Glutamatergic neuron (in vitro differentiated cells): ENCODE data around the gene GABARAPL2. TPM values are rescaled to one million over a fixed set of nuclear protein-coding genes. Genes with fewer than 3 reads are reported as not detected.

Experiments
- DNase-seq: peaks from one replicate; pipeline ENCODE4 v3.0.0; 2022
- H3K27ac Mint-ChIP-seq: one replicate; pipeline ENCODE4 v1.8.0; 2020; ENCODE audit warnings: mild to moderate bottlenecking, mixed read lengths, inconsistent platforms; ENCODE audit not compliant: unreplicated experiment
- H3K27me3 Mint-ChIP-seq: one replicate; pipeline ENCODE4 v1.8.0; 2020; ENCODE audit warnings: mild to moderate bottlenecking, moderate library complexity, mixed read lengths, inconsistent platforms; ENCODE audit not compliant: unreplicated experiment
- H3K36me3 Mint-ChIP-seq: one replicate; pipeline ENCODE4 v1.8.0; 2020; ENCODE audit warnings: mild to moderate bottlenecking, mixed read lengths, inconsistent platforms; ENCODE audit not compliant: unreplicated experiment
- H3K4me1 Mint-ChIP-seq: one replicate; pipeline ENCODE4 v1.8.0; 2020; ENCODE audit warnings: mild to moderate bottlenecking, low read depth, mixed read lengths, inconsistent platforms; ENCODE audit not compliant: unreplicated experiment
- H3K4me3 Mint-ChIP-seq: one replicate; pipeline ENCODE4 v1.8.0; 2020; ENCODE audit warnings: mild to moderate bottlenecking, mixed read lengths, inconsistent platforms; ENCODE audit not compliant: unreplicated experiment
- H3K9me3 Mint-ChIP-seq: one replicate; pipeline ENCODE4 v1.8.0; 2020; ENCODE audit warnings: mild to moderate bottlenecking, moderate library complexity, mixed read lengths, inconsistent platforms; ENCODE audit not compliant: unreplicated experiment
- total RNA-seq: library from RNA; stranded (reverse); fragmentation: NEBNext Ultra II Directional; extraction: Animal tissue kit (Norgen Biotek cat#: 25700); gene quantifications from one replicate; pipeline ENCODE4 v1.2.1, GENCODE V29; 2021; ENCODE audit not compliant: unreplicated experiment
- TF ChIP-seq, protein P1 (sequence below): fragments of 200-600 bp; sonication (generic); IDR thresholded peaks from one replicate; pipeline ENCODE4 v1.5.0; 2021; ENCODE audit not compliant: partially characterized antibody, unreplicated experiment

The GABARAPL2 gene
- total RNA-seq, 1 donor from 2014 or later: 208 TPM

GRCh38 chr16:75529056-75529905 is 36.9 kb upstream of the GABARAPL2 start:
- no peak overlapping the region for H3K27ac Mint-ChIP-seq
- no peak overlapping the region for H3K4me3 Mint-ChIP-seq
- peaks cover 6% of the 10 kb centered on the region for H3K9me3 Mint-ChIP-seq
- H3K36me3 Mint-ChIP-seq: no peaks in the 10 kb centered on the region
- TF ChIP-seq, protein P1, sequence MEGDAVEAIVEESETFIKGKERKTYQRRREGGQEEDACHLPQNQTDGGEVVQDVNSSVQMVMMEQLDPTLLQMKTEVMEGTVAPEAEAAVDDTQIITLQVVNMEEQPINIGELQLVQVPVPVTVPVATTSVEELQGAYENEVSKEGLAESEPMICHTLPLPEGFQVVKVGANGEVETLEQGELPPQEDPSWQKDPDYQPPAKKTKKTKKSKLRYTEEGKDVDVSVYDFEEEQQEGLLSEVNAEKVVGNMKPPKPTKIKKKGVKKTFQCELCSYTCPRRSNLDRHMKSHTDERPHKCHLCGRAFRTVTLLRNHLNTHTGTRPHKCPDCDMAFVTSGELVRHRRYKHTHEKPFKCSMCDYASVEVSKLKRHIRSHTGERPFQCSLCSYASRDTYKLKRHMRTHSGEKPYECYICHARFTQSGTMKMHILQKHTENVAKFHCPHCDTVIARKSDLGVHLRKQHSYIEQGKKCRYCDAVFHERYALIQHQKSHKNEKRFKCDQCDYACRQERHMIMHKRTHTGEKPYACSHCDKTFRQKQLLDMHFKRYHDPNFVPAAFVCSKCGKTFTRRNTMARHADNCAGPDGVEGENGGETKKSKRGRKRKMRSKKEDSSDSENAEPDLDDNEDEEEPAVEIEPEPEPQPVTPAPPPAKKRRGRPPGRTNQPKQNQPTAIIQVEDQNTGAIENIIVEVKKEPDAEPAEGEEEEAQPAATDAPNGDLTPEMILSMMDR: no peak
- DNase-seq: no peak
- H3K27me3 Mint-ChIP-seq: peaks cover 3% of the 10 kb centered on the region
- no peaks in the 10 kb centered on the region for H3K4me1 Mint-ChIP-seq

GRCh38 chr16:75529959-75530358 is 36.2 kb upstream of the GABARAPL2 start:
- H3K27ac Mint-ChIP-seq: no peak overlapping the region
- H3K36me3 Mint-ChIP-seq: no peaks in the 10 kb centered on the region
- no peak for DNase-seq
- peaks cover 3% of the 10 kb centered on the region for H3K27me3 Mint-ChIP-seq
- peaks cover 6% of the 10 kb centered on the region for H3K9me3 Mint-ChIP-seq
- H3K4me1 Mint-ChIP-seq: no peaks in the 10 kb centered on the region
- no peak overlapping the region for H3K4me3 Mint-ChIP-seq
- TF ChIP-seq, protein P1: no peak

GRCh38 chr16:75532142-75532765 is 33.9 kb upstream of the GABARAPL2 start:
- Mint-ChIP-seq H3K4me3 (no peak overlapping the region), H3K4me1 (no peaks in the 10 kb centered on the region), H3K9me3 (peaks cover 8% of the 10 kb centered on the region), H3K27ac (no peak overlapping the region), H3K27me3 (peaks cover 3% of the 10 kb centered on the region), H3K36me3 (no peaks in the 10 kb centered on the region)
- DNase-seq: no peak
- TF ChIP-seq, protein P1: no peak

DNA sequence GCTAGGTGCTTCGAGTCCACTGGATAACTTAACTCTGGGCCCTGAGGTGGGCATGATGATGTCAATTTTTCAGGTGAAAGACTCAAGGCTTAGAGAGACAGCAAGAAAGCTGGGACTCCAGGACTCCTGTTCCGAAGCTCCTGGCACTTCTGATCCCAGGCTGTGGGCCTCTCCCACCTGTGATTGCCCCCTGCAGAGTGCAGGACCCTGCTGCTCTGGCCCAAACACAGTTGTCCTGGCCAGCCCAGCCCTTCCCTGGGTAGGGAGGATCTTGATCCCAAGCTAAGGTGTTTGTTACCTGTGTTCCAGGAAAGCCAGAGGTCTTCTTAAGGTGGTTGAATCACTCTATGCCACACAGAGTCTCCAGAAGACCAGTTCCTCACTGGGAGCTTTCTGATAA is 33.4 kb upstream of the GABARAPL2 start:
- Mint-ChIP-seq H3K36me3 (no peaks in the 10 kb centered on the region), H3K4me1 (no peaks in the 10 kb centered on the region), H3K9me3 (peaks cover 7% of the 10 kb centered on the region), H3K4me3 (no peak overlapping the region), H3K27ac (no peak overlapping the region), H3K27me3 (peaks cover 3% of the 10 kb centered on the region)
- TF ChIP-seq, protein P1: no peak
- DNase-seq: no peak
